ENCODE data around the gene TRPC4AP. TPM values are rescaled to one million over a fixed set of nuclear protein-coding genes. Genes with fewer than 3 reads are reported as not detected.

The TRPC4AP gene
- total RNA-seq, 2 donors from 2014 or later = 65.4 to 76.6 TPM

DNA sequence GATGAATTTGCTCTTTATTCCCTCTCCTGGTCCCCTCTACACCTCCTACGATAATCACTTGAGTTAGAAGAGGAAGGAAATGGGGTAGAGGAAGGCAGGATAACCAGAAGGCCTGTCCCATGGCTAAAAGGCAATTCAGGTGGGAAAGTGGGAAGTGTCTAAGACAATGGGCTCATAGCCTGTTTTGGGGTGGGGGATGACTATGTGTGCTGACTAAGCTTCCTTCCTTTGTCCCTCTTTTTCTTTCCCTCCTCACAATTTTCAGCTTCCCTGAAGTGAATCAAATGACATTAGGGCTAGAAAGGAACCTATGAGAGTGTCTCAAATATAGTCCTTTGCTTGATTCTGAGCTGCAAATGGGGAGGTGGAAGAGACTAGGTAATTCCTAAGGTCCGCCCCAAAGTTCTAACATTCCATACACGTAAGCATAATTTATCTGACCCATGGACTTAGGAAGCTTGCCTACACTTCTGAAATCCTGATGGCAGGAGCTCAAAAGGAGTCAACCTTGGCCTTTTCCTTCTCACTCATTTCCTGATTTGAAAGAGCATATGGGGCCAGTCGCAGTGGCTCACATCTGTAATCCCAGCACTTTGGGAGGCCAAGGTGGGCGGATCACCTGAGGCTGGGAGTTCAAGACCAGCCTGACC is 30.3 kb upstream of the TRPC4AP start:
- no peaks in the 10 kb centered on the region for H3K27me3 ChIP-seq (replicated peaks; ENCODE audit: insufficient read depth)
- H3K27ac ChIP-seq = no peak overlapping the region
- no peak overlapping the region for H3K4me3 ChIP-seq
- peaks cover 6 to 11% of the 10 kb centered on the region in 2 donors for H3K36me3 ChIP-seq
- no peaks in the 10 kb centered on the region for H3K4me1 ChIP-seq (replicated peaks)
- intact Hi-C loops (cut with DNase I) = no loop called here
- TF ChIP-seq, protein P1, sequence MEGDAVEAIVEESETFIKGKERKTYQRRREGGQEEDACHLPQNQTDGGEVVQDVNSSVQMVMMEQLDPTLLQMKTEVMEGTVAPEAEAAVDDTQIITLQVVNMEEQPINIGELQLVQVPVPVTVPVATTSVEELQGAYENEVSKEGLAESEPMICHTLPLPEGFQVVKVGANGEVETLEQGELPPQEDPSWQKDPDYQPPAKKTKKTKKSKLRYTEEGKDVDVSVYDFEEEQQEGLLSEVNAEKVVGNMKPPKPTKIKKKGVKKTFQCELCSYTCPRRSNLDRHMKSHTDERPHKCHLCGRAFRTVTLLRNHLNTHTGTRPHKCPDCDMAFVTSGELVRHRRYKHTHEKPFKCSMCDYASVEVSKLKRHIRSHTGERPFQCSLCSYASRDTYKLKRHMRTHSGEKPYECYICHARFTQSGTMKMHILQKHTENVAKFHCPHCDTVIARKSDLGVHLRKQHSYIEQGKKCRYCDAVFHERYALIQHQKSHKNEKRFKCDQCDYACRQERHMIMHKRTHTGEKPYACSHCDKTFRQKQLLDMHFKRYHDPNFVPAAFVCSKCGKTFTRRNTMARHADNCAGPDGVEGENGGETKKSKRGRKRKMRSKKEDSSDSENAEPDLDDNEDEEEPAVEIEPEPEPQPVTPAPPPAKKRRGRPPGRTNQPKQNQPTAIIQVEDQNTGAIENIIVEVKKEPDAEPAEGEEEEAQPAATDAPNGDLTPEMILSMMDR (IDR thresholded peaks at IDR 0.05) = no peak
- TF ChIP-seq POLR2AphosphoS5 (IDR thresholded peaks at IDR 0.05) (no peak), POLR2A (IDR thresholded peaks at IDR 0.05) (no peak)
- no peaks in the 10 kb centered on the region for H3K9me3 ChIP-seq
- DNase-seq (ENCODE audit: low spot score) = no peak
- WGBS = 92% methylated on average over 5 of the region's 5 CpGs

DNA sequence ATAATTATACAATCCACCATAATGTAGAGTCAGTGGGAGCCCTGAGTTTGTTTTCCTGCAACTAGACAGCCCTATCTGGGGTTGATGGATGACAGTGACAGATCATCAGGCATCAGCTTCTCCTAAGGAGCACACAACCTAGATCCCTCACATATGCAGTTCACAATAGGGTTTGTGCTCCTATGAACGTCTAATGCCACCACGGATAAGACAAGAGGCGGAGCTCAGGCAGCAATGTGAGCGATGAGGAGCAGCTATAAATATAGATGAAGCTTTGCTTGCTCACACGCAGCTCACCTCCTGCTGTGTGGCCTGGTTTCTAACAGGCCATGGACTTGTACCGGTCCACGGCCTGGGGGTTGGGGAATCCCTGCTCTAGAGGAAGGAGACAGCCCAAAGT is 28.6 kb upstream of the TRPC4AP start:
- no peak for DNase-seq (ENCODE audit: low spot score)
- Histone ChIP-seq H3K27me3 (replicated peaks; ENCODE audit: insufficient read depth) (no peaks in the 10 kb centered on the region), H3K9me3 (no peaks in the 10 kb centered on the region), H3K27ac (no peak overlapping the region), H3K4me3 (no peak overlapping the region), H3K4me1 (replicated peaks) (no peaks in the 10 kb centered on the region), H3K36me3 (peaks cover 6 to 11% of the 10 kb centered on the region in 2 donors)
- 91% methylated on average over 7 of the region's 7 CpGs for WGBS
- TF ChIP-seq POLR2AphosphoS5 (IDR thresholded peaks at IDR 0.05) (no peak), POLR2A (IDR thresholded peaks at IDR 0.05) (no peak)
- TF ChIP-seq, protein P1 (IDR thresholded peaks at IDR 0.05) = no peak
- intact Hi-C loops (cut with DNase I) = no loop called here

DNA sequence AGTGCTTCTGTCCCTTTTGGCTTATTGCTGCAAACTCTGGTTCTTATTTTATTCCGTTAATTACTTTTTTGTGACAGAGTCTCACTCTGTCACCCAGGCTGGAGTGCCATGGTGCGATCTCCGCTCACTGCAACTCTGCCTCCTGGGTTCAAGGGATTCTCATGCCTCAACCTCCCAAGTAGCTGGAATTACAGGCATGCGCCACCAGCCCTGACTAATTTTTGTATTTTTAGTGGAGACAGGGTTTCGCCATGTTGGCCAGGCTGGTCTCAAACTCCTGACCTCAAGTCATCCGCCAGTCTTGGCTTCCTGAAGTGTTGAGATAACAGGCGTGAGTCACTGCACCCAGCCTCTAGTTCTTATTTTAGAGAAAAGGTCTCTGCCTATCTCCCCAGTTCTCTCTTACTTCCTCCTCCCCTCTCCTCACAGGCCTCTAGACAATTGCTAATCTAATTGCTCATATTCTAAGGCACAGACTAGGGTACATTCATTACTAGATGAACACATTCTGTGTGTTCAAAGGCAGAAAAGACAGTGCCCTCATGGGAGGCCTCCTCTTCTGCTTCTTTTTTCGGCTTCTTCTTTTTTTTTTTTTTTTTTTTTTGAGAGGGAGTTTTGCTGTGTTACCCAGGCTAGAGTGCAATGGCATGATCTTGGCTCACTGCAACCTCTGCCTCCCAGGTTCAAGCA is 27.6 kb upstream of the TRPC4AP start:
- WGBS = 93% methylated on average over 8 of the region's 8 CpGs
- no peak for DNase-seq (ENCODE audit: low spot score)

DNA sequence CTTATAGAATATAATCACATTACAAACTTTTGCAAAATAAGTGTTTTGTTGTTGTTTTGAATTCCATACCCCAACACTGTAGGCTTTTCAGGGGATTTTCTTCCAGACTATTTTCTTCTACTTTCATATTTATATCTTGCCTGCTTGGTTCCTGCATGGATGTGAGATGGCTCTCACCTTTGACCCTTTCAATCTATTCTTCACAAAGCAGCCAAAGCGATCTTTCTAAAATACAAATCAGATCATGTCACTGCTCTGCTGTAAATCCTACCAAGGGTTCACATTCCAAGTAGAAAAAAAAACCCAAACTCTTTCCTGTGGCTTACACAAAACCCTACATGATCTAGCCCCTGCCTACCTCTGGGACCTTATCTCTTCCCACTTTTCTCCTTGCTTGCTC is 25.0 kb upstream of the TRPC4AP start:
- DNase-seq (ENCODE audit: low spot score) = no peak
- intact Hi-C loops (cut with DNase I) = no loop called here
- Histone ChIP-seq H3K4me1 (replicated peaks) (no peaks in the 10 kb centered on the region), H3K4me3 (no peak overlapping the region), H3K36me3 (peaks cover 5 to 9% of the 10 kb centered on the region in 2 donors), H3K9me3 (no peaks in the 10 kb centered on the region), H3K27ac (no peak overlapping the region), H3K27me3 (replicated peaks; ENCODE audit: insufficient read depth) (no peaks in the 10 kb centered on the region)
- 95% methylated on average over 1 of the region's 1 CpG for WGBS
- no peak for TF ChIP-seq POLR2A (IDR thresholded peaks at IDR 0.05)
- TF ChIP-seq POLR2AphosphoS5 (IDR thresholded peaks at IDR 0.05) = no peak
- TF ChIP-seq, protein P1 (IDR thresholded peaks at IDR 0.05) = no peak

More for the DNA sequence above, 27.6 kb upstream of the TRPC4AP start:
- H3K27ac ChIP-seq = no peak overlapping the region
- H3K9me3 ChIP-seq = no peaks in the 10 kb centered on the region
- no peaks in the 10 kb centered on the region for H3K4me1 ChIP-seq (replicated peaks)
- H3K4me3 ChIP-seq = no peak overlapping the region
- TF ChIP-seq POLR2AphosphoS5 (IDR thresholded peaks at IDR 0.05) (no peak), POLR2A (IDR thresholded peaks at IDR 0.05) (no peak)
- peaks cover 6 to 17% of the 10 kb centered on the region in 2 donors for H3K36me3 ChIP-seq
- no peaks in the 10 kb centered on the region for H3K27me3 ChIP-seq (replicated peaks; ENCODE audit: insufficient read depth)
- intact Hi-C loops (cut with DNase I) = no loop called here

DNA sequence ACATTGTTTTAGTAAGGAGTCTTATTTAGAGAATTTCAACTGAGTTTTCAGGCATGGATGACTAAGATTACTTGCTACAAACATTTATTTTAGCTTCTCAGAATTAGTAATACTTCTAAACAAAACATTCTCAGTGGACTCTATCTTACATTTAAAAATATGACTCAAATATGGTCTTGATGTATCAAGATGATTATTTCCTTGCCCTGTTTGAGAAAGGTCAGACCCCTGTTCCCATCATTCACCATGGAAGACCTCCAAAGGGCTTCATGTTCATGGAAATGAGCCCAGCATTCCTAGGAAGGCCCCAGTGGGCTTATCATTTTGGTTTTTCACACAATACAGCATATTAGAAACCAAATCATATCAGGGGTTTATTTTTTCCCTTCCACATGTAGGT is 24.6 kb upstream of the TRPC4AP start:
- no peak for DNase-seq (ENCODE audit: low spot score)
- intact Hi-C loops (cut with DNase I) = no loop called here
- H3K27me3 ChIP-seq (replicated peaks; ENCODE audit: insufficient read depth) = no peaks in the 10 kb centered on the region
- H3K4me1 ChIP-seq (replicated peaks) = no peaks in the 10 kb centered on the region
- peaks cover 3 to 5% of the 10 kb centered on the region in 2 donors for H3K36me3 ChIP-seq
- no peak overlapping the region for H3K4me3 ChIP-seq
- no peak for TF ChIP-seq POLR2AphosphoS5 (IDR thresholded peaks at IDR 0.05)
- TF ChIP-seq POLR2A (IDR thresholded peaks at IDR 0.05) = no peak
- TF ChIP-seq, protein P1 (IDR thresholded peaks at IDR 0.05) = no peak
- H3K27ac ChIP-seq = no peak overlapping the region
- no peaks in the 10 kb centered on the region for H3K9me3 ChIP-seq

Measured in prostate gland (tissue), 2 donors.